ENCODE data around the gene RASSF1. TPM values are rescaled to one million over a fixed set of nuclear protein-coding genes. Genes with fewer than 3 reads are reported as not detected.

Gene RASSF1
- total and polyA plus RNA-seq, 2 of the 13 experiments (the other 11 are each of a cell fraction or from before 2014, with no cell fraction given) = 10.2 to 27.5 TPM

GRCh38 chr3:50358911-50359759 lies 18.5 kb upstream of the RASSF1 start, which contains the start of gene TMEM115 (continued):
- no peak for TF ChIP-seq NFATC3 (CRISPR knock-in tag; IDR thresholded peaks at IDR 0.05)
- TF ChIP-seq REXO4 (CRISPR knock-in tag; IDR thresholded peaks at IDR 0.05; ENCODE audit: borderline replicate concordance) = no peak
- TF ChIP-seq TP53 (CRISPR knock-in tag; conservative IDR thresholded peaks at IDR 0.05) = no peak
- TF ChIP-seq GMEB1 (CRISPR knock-in tag; IDR thresholded peaks at IDR 0.05; ENCODE audit: borderline replicate concordance) = peak; percentile 96
- peak; percentile 92 for TF ChIP-seq ZNF577 (CRISPR knock-in tag; IDR thresholded peaks at IDR 0.05; ENCODE audit: borderline replicate concordance, low read depth)
- no peak for TF ChIP-seq NFAT5 (CRISPR knock-in tag; IDR thresholded peaks at IDR 0.05)
- TF ChIP-seq FOXM1 (CRISPR knock-in tag; IDR thresholded peaks at IDR 0.05) = no peak
- no peak for TF ChIP-seq ZNF513 (CRISPR knock-in tag; conservative IDR thresholded peaks at IDR 0.05)
- peak; percentile 84 for TF ChIP-seq ERF (CRISPR knock-in tag; IDR thresholded peaks at IDR 0.05)
- no peak for TF ChIP-seq KLF13 (CRISPR knock-in tag; IDR thresholded peaks at IDR 0.05)
- TF ChIP-seq ZFP91 (CRISPR knock-in tag; IDR thresholded peaks at IDR 0.05; ENCODE audit: borderline replicate concordance) = peak; percentile 87
- TF ChIP-seq FOXO1 (CRISPR knock-in tag; IDR thresholded peaks at IDR 0.05) = peak; percentile 13; the same call in 1 of the 2 replicates
- no peak for TF ChIP-seq NCOA5 (CRISPR knock-in tag; IDR thresholded peaks at IDR 0.05)
- TF ChIP-seq ZNF816 (CRISPR knock-in tag; IDR thresholded peaks at IDR 0.05; ENCODE audit: borderline replicate concordance) = no peak
- no peak for TF ChIP-seq MBNL3 (CRISPR knock-in tag; conservative IDR thresholded peaks at IDR 0.05)
- peak; percentile 96 for TF ChIP-seq KDM2A (CRISPR knock-in tag; IDR thresholded peaks at IDR 0.05; ENCODE audit: borderline replicate concordance, low read depth)
- TF ChIP-seq MTERF4 (CRISPR knock-in tag; IDR thresholded peaks at IDR 0.05) = no peak
